PC-9 (cell line): ENCODE data around the gene MTX1. TPM values are rescaled to one million over a fixed set of nuclear protein-coding genes. Genes with fewer than 3 reads are reported as not detected.
"Not testable (repeated sequence)": the region's sequence is repeated elsewhere in the genome, so short reads cannot be mapped to it uniquely, and the experiment has no call there.

Experiments
- BruUV-seq: library from RNA; stranded (reverse); fragments of 400-500 nt; replicated peaks from 2 replicates; lab custom pipeline; 2021; lab: Mats Ljungman, UMichigan
- CTCF ChIA-PET: fragments of 300-600 bp; sonication (Branson Sonifier 250); formaldehyde crosslinking; loops from one replicate; lab custom pipeline; 2022; ENCODE audit warnings: antibody characterized with exemption; lab: Charles Lee
- POLR2A ChIA-PET: fragments of 300-600 bp; sonication (Branson Sonifier 250); formaldehyde crosslinking; loops from one replicate; lab custom pipeline; 2022; ENCODE audit warnings: antibody characterized with exemption; ENCODE audit not compliant: unreplicated experiment; lab: Charles Lee
- DNase-seq, 2 experiments: peaks; one replicate each; pipeline versions ENCODE4 v3.0.0 to v3.0.0-alpha.2; 2015 to 2022; ENCODE audit warnings: mixed read lengths in 1 of 2
- H2AFZ ChIP-seq: fragments of 200-600 bp; sonication (generic); 2 replicates; pipeline ENCODE4 v1.8.1; 2017; ENCODE audit warnings: antibody characterized with exemption
- H3F3A ChIP-seq: fragments of 200-600 bp; sonication (generic); 2 replicates; pipeline ENCODE4 v1.8.1; 2017; ENCODE audit warnings: antibody characterized with exemption, mild to moderate bottlenecking, low read depth; ENCODE audit not compliant: insufficient read depth
- H3K27ac ChIP-seq: fragments of 200-600 bp; sonication (generic); 2 replicates; pipeline ENCODE4 v1.6.1; 2016; ENCODE audit warnings: mixed run types
- H3K27me3 ChIP-seq: fragments of 200-600 bp; sonication (generic); 2 replicates; pipeline ENCODE4 v1.6.1; 2016; ENCODE audit warnings: low read depth, mixed run types; ENCODE audit not compliant: insufficient read depth
- H3K36me3 ChIP-seq: fragments of 200-600 bp; sonication (generic); 2 replicates; pipeline ENCODE4 v1.6.1; 2016; ENCODE audit warnings: low read depth, mixed run types
- H3K4me1 ChIP-seq: fragments of 200-600 bp; sonication (generic); replicated peaks from 2 replicates; pipeline ENCODE4 v1.6.1; 2016; ENCODE audit warnings: mixed run types; ENCODE audit not compliant: insufficient read depth
- H3K4me2 ChIP-seq: fragments of 200-600 bp; sonication (generic); 2 replicates; pipeline ENCODE4 v1.6.1; 2017; ENCODE audit warnings: mixed run types
- H3K4me3 ChIP-seq: fragments of 200-600 bp; sonication (generic); 2 replicates; pipeline ENCODE4 v1.6.1; 2016; ENCODE audit warnings: mixed run types
- H3K79me2 ChIP-seq: fragments of 200-600 bp; sonication (generic); 2 replicates; pipeline ENCODE4 v1.6.1; 2017; ENCODE audit warnings: low read depth, mixed run types
- H3K9me2 ChIP-seq: fragments of 200-600 bp; sonication (generic); 2 replicates; pipeline ENCODE4 v1.8.1; 2017; ENCODE audit warnings: mild to moderate bottlenecking; ENCODE audit not compliant: insufficient read depth
- H3K9me3 ChIP-seq: fragments of 200-600 bp; sonication (generic); 2 replicates; pipeline ENCODE4 v1.8.1; 2016; ENCODE audit warnings: low read depth; ENCODE audit not compliant: insufficient read depth
- H4K20me1 ChIP-seq: fragments of 200-600 bp; sonication (generic); 2 replicates; pipeline ENCODE4 v1.8.1; 2017; ENCODE audit not compliant: insufficient read depth
- EZH2 ChIP-seq: fragments of 200-600 bp; sonication (generic); IDR thresholded peaks from 2 replicates; pipeline ENCODE4 v1.8.0; 2017; ENCODE audit warnings: antibody characterized with exemption, low read depth
- intact Hi-C: fragments of 100-400 bp; cut with micrococcal nuclease; formaldehyde crosslinking; loops from one replicate; pipeline ENCODE4 v1.10.0; 2022; ENCODE audit not compliant: unreplicated experiment
- total RNA-seq: library from RNA; stranded (reverse); gene quantifications from 2 replicates; pipeline ENCODE4 v1.2.3, GENCODE V29; 2021
- TF ChIP-seq, protein P1 (sequence below): fragments of 200-600 bp; sonication (generic); conservative IDR thresholded peaks from 2 replicates; pipeline ENCODE4 v1.6.1; 2017; ENCODE audit warnings: mixed run types, antibody characterized with exemption, mild to moderate bottlenecking, moderate library complexity

The MTX1 gene
- total RNA-seq, 1 experiment from 2014 or later = 56.1 TPM

DNA sequence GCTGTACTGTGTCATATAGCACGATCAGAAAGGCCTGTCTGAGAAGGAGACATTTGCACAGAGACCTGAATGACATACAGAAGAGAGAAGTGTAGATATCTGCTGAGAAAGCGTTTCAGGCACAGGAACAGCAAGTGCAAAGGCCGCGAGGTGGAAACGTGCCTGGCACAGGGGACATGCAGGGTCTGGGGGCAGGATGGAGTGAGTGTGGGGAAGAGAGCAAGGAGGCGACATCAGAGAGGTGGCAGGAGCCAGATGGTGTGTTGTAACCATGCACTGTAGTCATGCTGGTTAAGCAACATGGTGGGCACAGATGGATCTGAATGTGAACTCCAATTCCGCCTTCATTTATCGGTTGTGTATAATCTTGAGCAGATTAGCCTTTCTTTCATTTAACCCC lies 48.4 kb upstream of the MTX1 start:
- BruUV-seq = no TSS peak
- H3K4me2 ChIP-seq = no peak overlapping the region

DNA sequence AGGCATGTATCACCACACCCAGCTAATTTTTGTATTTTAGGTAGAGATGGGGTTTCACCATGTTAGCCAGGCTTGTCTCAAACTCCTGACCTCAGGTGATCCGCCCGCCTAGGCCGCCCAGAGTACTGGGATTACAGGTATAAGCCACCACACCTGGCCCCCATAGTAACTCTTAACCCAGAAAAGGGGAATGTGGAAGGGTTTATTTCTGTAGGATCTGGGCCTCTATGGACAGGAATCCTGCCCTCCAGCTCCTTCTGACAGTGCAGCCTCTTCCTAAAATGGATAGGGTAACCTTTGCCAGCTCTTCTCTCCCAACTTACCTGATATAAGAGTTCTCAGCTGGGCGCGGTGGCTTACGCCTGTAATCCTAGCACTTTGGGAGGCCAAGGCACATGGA lies 45.9 kb upstream of the MTX1 start:
- POLR2A ChIA-PET = not testable (repeated sequence)

More for the DNA sequence above, 48.4 kb upstream of the MTX1 start:
- no peak for DNase-seq
- no peak for TF ChIP-seq EZH2
- TF ChIP-seq, protein P1, sequence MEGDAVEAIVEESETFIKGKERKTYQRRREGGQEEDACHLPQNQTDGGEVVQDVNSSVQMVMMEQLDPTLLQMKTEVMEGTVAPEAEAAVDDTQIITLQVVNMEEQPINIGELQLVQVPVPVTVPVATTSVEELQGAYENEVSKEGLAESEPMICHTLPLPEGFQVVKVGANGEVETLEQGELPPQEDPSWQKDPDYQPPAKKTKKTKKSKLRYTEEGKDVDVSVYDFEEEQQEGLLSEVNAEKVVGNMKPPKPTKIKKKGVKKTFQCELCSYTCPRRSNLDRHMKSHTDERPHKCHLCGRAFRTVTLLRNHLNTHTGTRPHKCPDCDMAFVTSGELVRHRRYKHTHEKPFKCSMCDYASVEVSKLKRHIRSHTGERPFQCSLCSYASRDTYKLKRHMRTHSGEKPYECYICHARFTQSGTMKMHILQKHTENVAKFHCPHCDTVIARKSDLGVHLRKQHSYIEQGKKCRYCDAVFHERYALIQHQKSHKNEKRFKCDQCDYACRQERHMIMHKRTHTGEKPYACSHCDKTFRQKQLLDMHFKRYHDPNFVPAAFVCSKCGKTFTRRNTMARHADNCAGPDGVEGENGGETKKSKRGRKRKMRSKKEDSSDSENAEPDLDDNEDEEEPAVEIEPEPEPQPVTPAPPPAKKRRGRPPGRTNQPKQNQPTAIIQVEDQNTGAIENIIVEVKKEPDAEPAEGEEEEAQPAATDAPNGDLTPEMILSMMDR = no peak
- POLR2A ChIA-PET = no interaction called here
- Histone ChIP-seq H3K79me2 (no peaks in the 10 kb centered on the region), H3K4me3 (no peak overlapping the region), H3K27me3 (no peaks in the 10 kb centered on the region), H3K9me3 (no peaks in the 10 kb centered on the region), H3K36me3 (no peaks in the 10 kb centered on the region), H2AFZ (no peak overlapping the region), H3F3A (no peaks in the 10 kb centered on the region; the same call in 1 of the 2 replicates), H3K27ac (no peak overlapping the region), H4K20me1 (no peaks in the 10 kb centered on the region), H3K4me1 (no peaks in the 10 kb centered on the region), H3K9me2 (no peaks in the 10 kb centered on the region)
- intact Hi-C loops = no loop called here
- CTCF ChIA-PET = no interaction called here

DNA sequence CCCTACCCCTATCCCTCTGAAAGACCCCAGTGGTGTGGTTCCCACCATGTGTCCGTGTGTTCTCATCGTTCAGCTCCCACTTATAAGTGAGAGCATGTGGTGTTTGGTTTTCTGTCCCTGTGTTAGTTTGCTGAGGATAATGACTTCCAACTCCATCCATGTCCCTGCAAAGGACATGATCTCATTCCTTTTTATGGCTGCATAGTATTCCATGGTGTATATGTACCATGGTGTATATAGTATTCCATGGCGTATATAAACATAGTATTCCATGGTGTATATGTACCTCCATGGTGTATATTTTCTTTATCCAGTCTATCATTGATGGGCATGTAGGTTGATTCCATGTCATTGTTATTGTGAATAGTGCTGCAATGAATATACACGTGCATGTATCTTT lies 44.7 kb upstream of the MTX1 start:
- DNase-seq, BruUV-seq, H2AFZ ChIP-seq, H3K9me2 ChIP-seq, H3K36me3 ChIP-seq, H3K4me3 ChIP-seq, H4K20me1 ChIP-seq, H3K27me3 ChIP-seq, H3F3A ChIP-seq, POLR2A ChIA-PET, H3K4me2 ChIP-seq, H3K27ac ChIP-seq, intact Hi-C loops, CTCF ChIA-PET, H3K9me3 ChIP-seq, H3K79me2 ChIP-seq, H3K4me1 ChIP-seq: not testable (repeated sequence)

More for the DNA sequence above, 45.9 kb upstream of the MTX1 start:
- H3K4me2 ChIP-seq, H3K27me3 ChIP-seq, H3K9me3 ChIP-seq, H3K27ac ChIP-seq, H2AFZ ChIP-seq, H3K4me1 ChIP-seq, H3K9me2 ChIP-seq, DNase-seq, H3K79me2 ChIP-seq, H4K20me1 ChIP-seq, H3F3A ChIP-seq, H3K4me3 ChIP-seq, intact Hi-C loops, H3K36me3 ChIP-seq, BruUV-seq: not testable (repeated sequence)
- CTCF ChIA-PET = interaction anchor here (0.7 kb wide), 2 partner anchors 69 to 670 kb away, joined by 4 to 6 read pairs; no protein-coding TSS in a partner anchor

DNA sequence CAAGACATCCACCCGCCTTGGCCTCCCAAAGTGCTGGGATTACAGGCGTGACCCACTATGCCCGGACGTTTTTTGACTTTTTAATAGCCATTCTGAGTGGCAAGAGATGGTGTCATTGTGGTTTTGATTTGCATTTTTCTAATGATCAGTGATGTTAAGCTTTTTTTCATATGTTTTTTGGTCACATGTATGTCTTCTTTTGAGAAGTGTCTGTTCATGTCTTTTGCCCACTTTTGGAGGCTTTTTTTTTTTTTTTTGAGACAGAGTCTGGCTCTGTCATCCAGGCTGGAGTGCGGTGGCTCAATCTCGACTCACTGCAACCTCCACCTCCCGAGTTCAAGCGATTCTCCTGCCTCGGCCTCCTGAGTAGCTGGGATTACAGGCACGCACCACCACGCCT lies 43.9 kb upstream of the MTX1 start:
- H3K9me3 ChIP-seq, H3K4me3 ChIP-seq, H3K79me2 ChIP-seq, H3K36me3 ChIP-seq, H4K20me1 ChIP-seq, H3K27me3 ChIP-seq, intact Hi-C loops, H3K9me2 ChIP-seq, H3K4me1 ChIP-seq, H3K4me2 ChIP-seq, H2AFZ ChIP-seq, DNase-seq, BruUV-seq, H3K27ac ChIP-seq, H3F3A ChIP-seq: not testable (repeated sequence)
- CTCF ChIA-PET = interaction anchor here (0.7 kb wide), 1 partner anchor 16 kb away, joined by 6 read pairs; no protein-coding TSS in a partner anchor
- POLR2A ChIA-PET = interaction anchor here (0.6 kb wide), 1 partner anchor 80 kb away, joined by 3 read pairs; no protein-coding TSS in a partner anchor
